Measurements from ENCODE around the gene MIA. TPM values are rescaled to one million over a fixed set of nuclear protein-coding genes. Genes with fewer than 3 reads are reported as not detected.
A peak's percentile ranks its signal among the peaks of the same experiment; 100 is the strongest.

MIA gene
- total RNA-seq, 1 experiment from 2014 or later: 0.75 TPM

DNA sequence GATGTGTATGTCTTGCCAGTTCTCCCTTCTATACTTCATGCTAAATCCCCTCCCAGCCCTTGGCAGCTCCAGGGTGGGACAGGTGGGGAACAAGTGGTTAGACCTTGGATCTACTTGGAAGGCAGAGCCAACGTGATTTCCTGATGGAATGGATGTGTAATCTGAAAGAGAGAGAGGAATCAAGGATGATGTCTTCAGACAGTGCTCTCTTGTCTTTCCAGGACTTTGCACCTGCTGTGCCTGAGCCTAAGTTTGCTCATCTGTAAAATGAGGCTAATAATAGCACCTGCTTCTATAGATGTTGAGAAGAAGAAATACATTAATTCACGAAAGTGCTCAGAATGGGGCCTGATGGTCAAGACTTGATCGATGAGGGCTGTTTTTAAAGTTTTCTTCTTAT is 16.7 kb downstream of the MIA start:
- intact Hi-C loops (cut with micrococcal nuclease; ENCODE audit: unreplicated experiment): no loop called here
- Histone ChIP-seq H3K27me3 (replicated peaks; ENCODE audit: insufficient read depth, low read depth, low read length, poor library complexity) (no peaks in the 10 kb centered on the region), H3K27ac (ENCODE audit: low read depth, low read length, poor library complexity, severe bottlenecking) (no peak overlapping the region), H3K4me1 (ENCODE audit: insufficient read depth, low read length, poor library complexity, severe bottlenecking) (no peaks in the 10 kb centered on the region), H3K36me3 (ENCODE audit: insufficient read depth, low read length, poor library complexity, severe bottlenecking) (no peaks in the 10 kb centered on the region), H3K4me3 (ENCODE audit: low read depth, low read length, poor library complexity, severe bottlenecking) (no peak overlapping the region), H3K9me3 (ENCODE audit: low read depth, low read length, poor library complexity, severe bottlenecking) (no peaks in the 10 kb centered on the region)
- no TSS peak for BruUV-seq (replicated peaks)
- TF ChIP-seq, protein P1, sequence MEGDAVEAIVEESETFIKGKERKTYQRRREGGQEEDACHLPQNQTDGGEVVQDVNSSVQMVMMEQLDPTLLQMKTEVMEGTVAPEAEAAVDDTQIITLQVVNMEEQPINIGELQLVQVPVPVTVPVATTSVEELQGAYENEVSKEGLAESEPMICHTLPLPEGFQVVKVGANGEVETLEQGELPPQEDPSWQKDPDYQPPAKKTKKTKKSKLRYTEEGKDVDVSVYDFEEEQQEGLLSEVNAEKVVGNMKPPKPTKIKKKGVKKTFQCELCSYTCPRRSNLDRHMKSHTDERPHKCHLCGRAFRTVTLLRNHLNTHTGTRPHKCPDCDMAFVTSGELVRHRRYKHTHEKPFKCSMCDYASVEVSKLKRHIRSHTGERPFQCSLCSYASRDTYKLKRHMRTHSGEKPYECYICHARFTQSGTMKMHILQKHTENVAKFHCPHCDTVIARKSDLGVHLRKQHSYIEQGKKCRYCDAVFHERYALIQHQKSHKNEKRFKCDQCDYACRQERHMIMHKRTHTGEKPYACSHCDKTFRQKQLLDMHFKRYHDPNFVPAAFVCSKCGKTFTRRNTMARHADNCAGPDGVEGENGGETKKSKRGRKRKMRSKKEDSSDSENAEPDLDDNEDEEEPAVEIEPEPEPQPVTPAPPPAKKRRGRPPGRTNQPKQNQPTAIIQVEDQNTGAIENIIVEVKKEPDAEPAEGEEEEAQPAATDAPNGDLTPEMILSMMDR (conservative IDR thresholded peaks at IDR 0.05; ENCODE audit: low read depth, low read length): no peak
- TF ChIP-seq EZH2 (IDR thresholded peaks at IDR 0.05; ENCODE audit: borderline replicate concordance, low read depth, low read length, poor library complexity, severe bottlenecking): no peak
- ChIA-PET CTCF (no interaction called here), POLR2A (ENCODE audit: low non-redundant PET) (no interaction called here)
- DNase-seq (ENCODE audit: low spot score): no peak

DNA sequence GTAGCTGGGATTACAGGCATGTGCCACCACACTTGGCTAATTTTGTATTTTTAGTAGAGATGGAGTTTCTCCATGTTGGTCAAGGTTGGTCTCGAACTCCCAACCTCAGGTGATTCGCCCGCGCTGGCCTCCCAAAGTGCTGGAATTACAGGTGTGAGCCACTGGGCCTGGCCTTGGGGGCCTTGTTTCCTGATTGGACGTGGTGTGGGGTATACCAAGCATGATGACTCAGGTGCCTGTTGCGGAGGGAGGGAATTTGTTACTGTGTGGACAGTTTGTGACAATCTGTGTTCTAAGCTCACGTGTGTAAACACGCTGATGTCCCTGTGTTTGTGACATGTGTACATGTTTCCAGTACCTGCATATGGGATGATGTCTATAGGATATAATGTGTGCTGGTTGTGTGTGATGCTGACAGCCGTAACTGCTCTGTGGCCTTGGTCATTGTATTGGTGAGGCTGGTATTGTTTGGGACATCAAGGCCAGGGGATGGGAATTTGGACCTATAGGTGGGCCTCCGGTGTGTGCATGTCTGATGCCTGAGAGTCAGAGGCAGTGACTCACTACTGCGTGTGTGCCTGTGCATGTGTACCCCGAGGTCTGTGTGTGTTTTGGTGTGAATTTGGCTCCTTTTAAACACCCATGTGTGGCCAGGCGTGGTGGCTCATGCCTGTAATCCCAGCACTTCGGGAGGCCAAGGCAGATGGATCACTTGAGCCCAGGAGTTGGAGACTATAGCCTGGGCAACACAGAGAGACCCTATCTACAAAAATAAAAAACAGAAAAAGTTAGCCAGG is 22.0 kb downstream of the MIA start:
- TF ChIP-seq, protein P1 (conservative IDR thresholded peaks at IDR 0.05; ENCODE audit: low read depth, low read length): no peak
- TF ChIP-seq EZH2 (IDR thresholded peaks at IDR 0.05; ENCODE audit: borderline replicate concordance, low read depth, low read length, poor library complexity, severe bottlenecking): no peak
- peak overlapping the region; percentile 50 for H3K4me3 ChIP-seq (ENCODE audit: low read depth, low read length, poor library complexity, severe bottlenecking)
- ChIA-PET POLR2A (ENCODE audit: low non-redundant PET) (no interaction called here), CTCF (no interaction called here)
- H3K4me1 ChIP-seq (ENCODE audit: insufficient read depth, low read length, poor library complexity, severe bottlenecking): peaks cover 26% of the 10 kb centered on the region
- H3K36me3 ChIP-seq (ENCODE audit: insufficient read depth, low read length, poor library complexity, severe bottlenecking): peaks cover 16% of the 10 kb centered on the region
- no TSS peak for BruUV-seq (replicated peaks)
- H3K9me3 ChIP-seq (ENCODE audit: low read depth, low read length, poor library complexity, severe bottlenecking): no peaks in the 10 kb centered on the region
- no peak overlapping the region for H3K27ac ChIP-seq (ENCODE audit: low read depth, low read length, poor library complexity, severe bottlenecking)
- no peak for DNase-seq (ENCODE audit: low spot score)
- no peaks in the 10 kb centered on the region for H3K27me3 ChIP-seq (replicated peaks; ENCODE audit: insufficient read depth, low read depth, low read length, poor library complexity)
- intact Hi-C loops (cut with micrococcal nuclease; ENCODE audit: unreplicated experiment): no loop called here

DNA sequence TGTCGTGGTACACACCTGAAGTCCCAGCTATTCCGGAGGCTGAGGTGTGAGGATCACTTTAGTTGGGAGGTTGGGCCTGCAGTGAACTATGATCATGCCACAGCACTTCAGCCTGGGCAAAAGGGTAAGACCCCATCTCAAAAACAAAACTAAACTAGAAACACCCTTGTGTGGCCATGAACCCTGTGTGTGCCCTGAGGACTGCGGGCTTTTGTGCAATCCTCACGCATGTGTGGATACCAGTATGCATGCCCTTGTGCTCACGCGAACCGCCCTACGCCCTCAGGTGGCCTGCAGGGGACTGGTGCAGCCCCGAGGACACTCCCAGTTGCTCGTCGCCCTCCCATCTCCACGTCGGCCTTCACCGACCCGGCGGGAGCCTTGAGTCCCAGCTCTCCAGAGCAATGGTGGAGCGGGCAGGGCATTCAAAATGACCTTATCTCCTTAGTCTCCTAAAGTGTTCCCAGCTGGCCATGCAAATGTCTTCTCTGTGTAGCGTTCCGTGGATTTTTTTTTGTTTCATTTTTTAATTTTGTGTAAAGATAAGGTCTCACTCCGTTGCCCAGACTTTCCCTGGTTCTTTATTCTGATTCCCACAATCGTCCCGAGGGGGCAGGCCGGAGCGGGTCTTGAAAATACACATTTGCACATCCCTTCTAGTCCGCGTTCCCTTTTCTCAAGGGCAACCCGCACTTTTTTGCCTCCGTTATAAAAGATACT is 22.8 kb downstream of the MIA start:
- CTCF ChIA-PET: interaction anchor here (0.7 to 1.0 kb wide), 2 partner anchors 9 to 19 kb away, joined by 5 to 10 read pairs; partner anchors contain the start of gene RAB4B
- POLR2A ChIA-PET (ENCODE audit: low non-redundant PET): interaction anchor here (0.7 kb wide), 1 partner anchor 20 kb away, joined by 3 read pairs; the partner anchor contains the start of gene RAB4B
- peak overlapping the region; percentile 50 for H3K4me3 ChIP-seq (ENCODE audit: low read depth, low read length, poor library complexity, severe bottlenecking)
- TF ChIP-seq, protein P1 (conservative IDR thresholded peaks at IDR 0.05; ENCODE audit: low read depth, low read length): peak; percentile 57
- TF ChIP-seq EZH2 (IDR thresholded peaks at IDR 0.05; ENCODE audit: borderline replicate concordance, low read depth, low read length, poor library complexity, severe bottlenecking): no peak
- H3K27ac ChIP-seq (ENCODE audit: low read depth, low read length, poor library complexity, severe bottlenecking): peak overlapping the region; percentile 62
- intact Hi-C loops (cut with micrococcal nuclease; ENCODE audit: unreplicated experiment): loop anchor here (1.0 to 2.0 kb wide), 2 partner anchors 20 to 47 kb away; partner anchors contain the start of genes ACTMAP, RAB4B and SNRPA
- peak; percentile 34 for DNase-seq (ENCODE audit: low spot score)
- H3K9me3 ChIP-seq (ENCODE audit: low read depth, low read length, poor library complexity, severe bottlenecking): no peaks in the 10 kb centered on the region
- H3K27me3 ChIP-seq (replicated peaks; ENCODE audit: insufficient read depth, low read depth, low read length, poor library complexity): no peaks in the 10 kb centered on the region
- H3K36me3 ChIP-seq (ENCODE audit: insufficient read depth, low read length, poor library complexity, severe bottlenecking): peaks cover 21% of the 10 kb centered on the region
- peaks cover 34% of the 10 kb centered on the region for H3K4me1 ChIP-seq (ENCODE audit: insufficient read depth, low read length, poor library complexity, severe bottlenecking)
- no TSS peak for BruUV-seq (replicated peaks)
